NCI-H1417 (cell line): ENCODE data around the gene BAK1.

Experiments used
- DNase-seq, 3 experiments: peaks; one replicate each; lab custom pipeline; 2025; lab: John Stamatoyannopoulos, UW

Gene BAK1

DNA sequence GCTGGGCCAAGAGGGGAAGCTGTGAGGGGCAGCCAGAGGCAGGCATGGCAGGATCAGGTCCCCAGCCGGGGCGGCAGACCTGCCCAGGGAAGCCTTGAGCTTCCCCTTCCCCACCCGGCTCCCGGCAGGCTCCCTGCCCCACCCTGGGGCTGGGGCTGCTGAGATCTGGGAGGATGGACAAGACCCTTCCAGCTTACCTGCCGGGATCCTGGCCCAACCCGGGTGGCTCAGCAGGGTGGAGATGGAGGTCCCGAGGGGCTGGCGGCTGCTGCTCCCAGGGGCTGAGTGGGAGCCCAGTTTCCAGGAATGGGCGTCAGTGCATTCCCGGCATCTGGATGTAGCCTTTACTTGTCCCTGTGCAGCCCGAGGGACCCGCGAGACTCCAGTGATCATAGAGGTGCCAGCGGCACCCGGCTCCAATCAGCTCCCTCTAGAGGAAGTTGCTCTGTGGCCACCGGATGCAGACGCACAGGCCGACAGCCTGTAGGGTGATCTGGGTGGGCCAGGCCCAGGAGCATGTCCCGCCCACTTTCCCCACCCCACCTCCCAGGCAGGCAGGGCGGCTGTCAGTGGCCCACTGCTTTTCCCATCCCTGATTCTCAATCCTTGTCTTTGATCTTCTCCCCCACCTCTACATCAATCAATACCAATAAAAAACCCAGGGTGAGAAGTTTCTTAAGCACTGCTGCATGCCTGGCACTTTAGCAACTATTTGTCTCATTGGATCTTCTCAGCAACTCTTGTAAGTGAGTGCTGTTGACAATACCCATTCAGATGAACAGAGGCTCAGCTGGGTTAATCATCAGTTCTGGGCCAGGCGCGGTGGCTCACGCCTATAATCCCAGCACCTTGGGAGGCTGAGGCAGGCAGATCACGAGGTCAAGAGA, at the start of gene BAK1:
Gene BAK1, minus strand, starts transcription at position 449 of the 887 bp plus-strand sequence. CDS start 2,672 bp downstream, outside the sequence.
- DNase-seq, result peak; percentile 76 to 89 (median 83)

- DNase-seq, result peak; percentile 81 to 95 (median 86)
Observed at GRCh38 chr6:33628401-33628964, 48.4 kb upstream of the BAK1 start.

DNA sequence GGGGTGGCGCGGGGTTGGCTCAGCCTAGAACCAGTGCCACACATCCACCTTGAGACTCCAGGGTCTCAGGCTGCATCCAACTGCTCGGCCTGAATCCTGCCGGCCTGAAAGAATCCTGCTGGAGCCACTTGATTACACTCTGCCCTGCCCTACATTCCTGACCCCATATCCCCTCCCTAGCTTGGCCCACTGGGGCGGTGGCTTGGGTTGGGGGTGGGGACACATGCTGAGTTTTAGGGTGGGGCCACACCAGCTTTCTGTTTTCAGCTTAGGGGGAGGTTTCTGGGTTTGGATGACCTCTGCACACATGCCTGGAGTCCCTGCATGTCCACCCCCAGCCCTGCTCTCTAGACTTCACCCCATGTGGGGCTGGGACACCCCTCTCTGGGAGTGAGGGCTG, 47.8 kb upstream of the BAK1 start:
- no peak for DNase-seq

- no peak for DNase-seq
Observed at GRCh38 chr6:33624856-33625255, 44.8 kb upstream of the BAK1 start.

DNA sequence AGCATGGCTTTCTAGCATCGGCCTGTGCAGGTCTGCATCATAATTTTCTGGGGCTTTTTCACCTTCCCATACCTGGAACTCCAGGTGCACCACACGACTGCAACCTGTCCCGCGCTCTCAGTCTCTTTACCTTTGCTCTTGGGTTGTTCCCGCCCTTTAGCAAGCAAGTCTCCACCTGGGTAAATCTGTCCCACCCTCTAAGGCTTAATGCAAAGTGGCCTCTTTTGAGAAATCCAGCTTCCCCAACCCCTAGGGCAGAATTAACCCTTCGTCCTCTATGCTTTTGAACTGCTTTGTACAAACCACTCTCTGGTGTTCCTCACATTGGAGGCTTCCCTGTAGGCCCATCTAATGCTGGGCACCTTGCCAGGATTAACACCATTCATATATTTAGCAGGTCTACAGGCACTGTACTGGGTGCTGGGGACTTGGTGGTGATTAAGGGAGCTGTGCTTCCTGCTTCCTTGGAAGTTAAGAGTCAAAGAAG, 43.9 kb upstream of the BAK1 start:
- DNase-seq, result peak in 1 of 3 experiments; percentile 26

- DNase-seq, result peak in 2 of 3 experiments; percentile 12 to 26
Observed at GRCh38 chr6:33622456-33623431, 42.7 kb upstream of the BAK1 start.

- DNase-seq, result peak; percentile 64 to 88 (median 82)
Observed at GRCh38 chr6:33621711-33622388, 41.8 kb upstream of the BAK1 start.

DNA sequence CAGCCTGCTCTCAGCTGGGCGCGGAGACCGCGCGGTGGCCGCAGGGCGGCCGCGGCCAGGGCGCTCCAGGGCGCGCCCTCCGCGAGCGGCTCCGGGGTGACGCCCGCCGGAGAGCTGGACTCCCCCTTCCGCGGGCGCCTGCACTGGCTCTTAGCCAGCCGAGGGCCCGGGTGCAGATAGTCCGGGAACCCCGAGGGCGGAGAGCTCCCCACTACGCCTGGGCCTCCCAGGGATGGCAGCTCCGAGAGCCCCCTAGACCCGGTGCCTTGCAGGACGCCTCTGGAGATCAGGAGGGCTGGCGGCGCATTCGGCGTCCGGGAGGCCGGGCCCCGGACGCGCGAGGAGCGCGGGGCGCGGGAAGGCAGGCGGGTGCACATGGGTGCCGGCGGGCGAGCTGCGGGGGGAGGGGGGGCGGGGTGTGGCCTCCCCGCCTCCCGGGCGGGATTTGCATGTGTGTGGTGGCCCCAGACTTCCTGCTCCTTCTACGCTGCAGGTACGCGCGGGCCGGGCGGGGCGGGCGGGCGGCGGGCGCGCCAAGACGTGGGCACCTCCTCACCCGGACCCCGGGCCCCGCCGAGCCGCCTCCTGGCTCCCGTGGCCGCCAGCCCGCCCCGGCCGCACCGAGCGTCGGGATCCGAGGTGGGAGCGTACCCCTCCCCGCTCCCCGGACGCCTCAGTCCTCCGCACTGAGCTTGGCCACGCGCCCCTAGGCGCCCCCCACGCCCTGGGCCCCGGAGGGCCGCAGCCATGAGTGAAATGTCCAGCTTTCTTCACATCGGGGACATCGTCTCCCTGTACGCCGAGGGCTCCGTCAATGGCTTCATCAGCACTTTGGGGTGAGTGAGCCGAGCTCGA, 41.0 kb upstream of the BAK1 start, which contains the start of gene ITPR3:
Gene ITPR3, plus strand, starts transcription at position 467 of the 855 bp plus-strand sequence. Its CDS starts 281 bp downstream, at position 748.
- peak; percentile 74 to 87 (median 84) for DNase-seq

GRCh38 chr6:33620158-33620855, 40.2 kb upstream of the BAK1 start:
- peak in 2 of 3 experiments; percentile 41 to 69 for DNase-seq

- DNase-seq, result peak in 1 of 3 experiments; percentile 32
Observed at GRCh38 chr6:33619166-33619840, 39.2 kb upstream of the BAK1 start.

GRCh38 chr6:33616913-33617312, 36.8 kb upstream of the BAK1 start:
- DNase-seq, result no peak

GRCh38 chr6:33616113-33616512, 36.0 kb upstream of the BAK1 start:
- no peak for DNase-seq

GRCh38 chr6:33613795-33614168, 33.7 kb upstream of the BAK1 start:
- no peak for DNase-seq

DNA sequence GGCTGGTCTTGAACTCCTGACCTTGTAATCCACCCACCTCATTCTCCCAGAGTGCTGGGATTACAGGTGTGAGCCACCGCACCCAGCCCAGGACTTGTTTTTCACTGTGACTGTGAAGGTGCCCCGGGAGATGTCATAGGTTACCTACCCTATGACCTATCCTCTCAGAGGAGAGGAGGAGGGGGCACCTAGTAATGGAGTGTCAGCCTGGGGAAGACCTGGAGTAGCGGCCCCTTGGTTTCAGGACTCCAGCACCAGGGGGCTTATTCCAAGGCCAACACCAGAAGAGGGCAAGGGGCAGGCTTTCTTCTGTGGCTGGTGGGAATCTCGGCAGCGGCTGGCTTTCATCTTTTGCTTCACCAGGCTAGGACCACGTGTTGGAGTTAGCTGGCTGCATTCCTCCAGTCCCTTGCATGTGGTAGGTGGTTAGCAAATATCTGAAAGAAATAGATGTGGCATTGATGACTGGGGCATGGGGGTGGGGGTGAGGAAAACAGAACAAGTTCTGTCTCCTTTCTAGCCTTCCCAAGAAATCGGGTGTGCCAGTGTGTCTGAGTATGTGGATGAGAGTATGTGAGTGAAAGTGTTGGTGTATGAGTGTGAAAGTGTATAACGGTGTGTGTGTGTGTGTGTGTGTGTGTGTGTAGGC, 33.2 kb upstream of the BAK1 start:
- no peak for DNase-seq

- DNase-seq, result no peak
Observed at GRCh38 chr6:33610779-33611732, 31.0 kb upstream of the BAK1 start.

- no peak for DNase-seq
Observed at GRCh38 chr6:33610067-33610466, 30.0 kb upstream of the BAK1 start.

- DNase-seq, result no peak
Observed at GRCh38 chr6:33609528-33609927, 29.5 kb upstream of the BAK1 start.
